LNCAP (cell line): Measurements from ENCODE around the gene NCOA3.

Experiments
- TF ChIP-seq, protein P1 (sequence below): fragments of 450-650 bp; IDR thresholded peaks from 2 replicates; pipeline ENCODE4 v1.5.1; 2017; ENCODE audit warnings: mild to moderate bottlenecking

Gene NCOA3

GRCh38 chr20:47544240-47544639 lies 42.6 kb downstream of the NCOA3 start:
- TF ChIP-seq, protein P1, sequence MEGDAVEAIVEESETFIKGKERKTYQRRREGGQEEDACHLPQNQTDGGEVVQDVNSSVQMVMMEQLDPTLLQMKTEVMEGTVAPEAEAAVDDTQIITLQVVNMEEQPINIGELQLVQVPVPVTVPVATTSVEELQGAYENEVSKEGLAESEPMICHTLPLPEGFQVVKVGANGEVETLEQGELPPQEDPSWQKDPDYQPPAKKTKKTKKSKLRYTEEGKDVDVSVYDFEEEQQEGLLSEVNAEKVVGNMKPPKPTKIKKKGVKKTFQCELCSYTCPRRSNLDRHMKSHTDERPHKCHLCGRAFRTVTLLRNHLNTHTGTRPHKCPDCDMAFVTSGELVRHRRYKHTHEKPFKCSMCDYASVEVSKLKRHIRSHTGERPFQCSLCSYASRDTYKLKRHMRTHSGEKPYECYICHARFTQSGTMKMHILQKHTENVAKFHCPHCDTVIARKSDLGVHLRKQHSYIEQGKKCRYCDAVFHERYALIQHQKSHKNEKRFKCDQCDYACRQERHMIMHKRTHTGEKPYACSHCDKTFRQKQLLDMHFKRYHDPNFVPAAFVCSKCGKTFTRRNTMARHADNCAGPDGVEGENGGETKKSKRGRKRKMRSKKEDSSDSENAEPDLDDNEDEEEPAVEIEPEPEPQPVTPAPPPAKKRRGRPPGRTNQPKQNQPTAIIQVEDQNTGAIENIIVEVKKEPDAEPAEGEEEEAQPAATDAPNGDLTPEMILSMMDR, result no peak

GRCh38 chr20:47544852-47545251 lies 43.2 kb downstream of the NCOA3 start:
- TF ChIP-seq, protein P1, result no peak

DNA sequence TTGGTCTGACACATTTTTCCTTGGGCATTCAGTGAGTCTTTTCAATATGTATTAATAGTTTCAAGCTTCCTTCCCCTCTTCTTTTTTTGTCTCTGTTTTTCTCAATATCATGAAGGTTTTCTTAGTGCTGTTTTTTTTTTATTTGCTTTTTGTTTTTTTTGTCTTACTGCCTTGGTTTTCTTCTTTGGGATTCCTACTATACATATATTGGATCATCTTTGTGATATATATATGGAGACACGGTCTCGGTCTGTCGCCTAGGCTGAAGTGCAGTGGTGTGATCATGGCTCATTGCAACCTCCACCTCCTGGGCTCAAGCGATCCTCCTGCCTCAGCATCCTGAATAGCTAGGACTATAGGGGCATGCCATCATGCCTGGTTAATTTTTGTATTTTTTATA lies 43.8 kb downstream of the NCOA3 start:
- TF ChIP-seq, protein P1, result no peak

DNA sequence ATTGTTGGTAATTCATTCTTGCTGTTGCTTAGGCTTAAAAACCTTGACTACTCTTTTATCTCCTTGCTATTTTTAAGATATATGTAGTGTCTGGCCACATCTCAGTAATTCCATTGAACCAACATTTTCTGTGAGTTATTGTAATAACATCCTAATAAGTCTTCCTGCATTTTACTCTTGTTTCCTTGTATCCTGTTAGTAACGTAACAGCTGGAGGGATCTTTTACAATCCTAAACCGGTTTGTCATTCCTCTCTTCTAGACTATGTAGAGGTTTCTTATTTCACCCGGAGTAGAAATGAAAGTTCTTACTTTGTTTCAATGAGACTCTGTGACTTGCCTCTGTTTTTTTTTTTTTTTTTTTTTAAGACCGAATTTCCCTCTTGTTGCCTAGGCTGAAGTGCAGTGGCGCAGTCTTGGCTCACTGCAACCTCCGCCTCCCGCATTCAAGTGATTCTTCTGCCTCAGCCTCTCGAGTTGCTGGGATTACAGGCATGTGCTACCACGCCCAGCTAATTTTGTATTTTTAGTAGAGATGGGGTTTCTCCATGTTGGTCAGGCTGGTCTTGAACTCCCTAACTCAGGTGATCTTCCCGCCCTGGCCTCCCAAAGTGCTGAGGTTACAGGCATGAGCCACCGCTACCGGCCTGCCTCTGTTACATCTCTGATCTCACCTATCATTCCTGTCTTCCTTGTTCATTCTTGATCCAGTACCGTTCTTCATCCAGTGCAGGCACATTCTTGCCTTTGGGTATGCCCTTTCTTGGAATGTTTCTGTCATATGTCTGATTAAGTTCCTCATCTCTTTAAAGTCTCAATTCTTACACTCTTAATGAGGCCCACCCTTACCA lies 44.7 kb downstream of the NCOA3 start:
- TF ChIP-seq, protein P1, result no peak

DNA sequence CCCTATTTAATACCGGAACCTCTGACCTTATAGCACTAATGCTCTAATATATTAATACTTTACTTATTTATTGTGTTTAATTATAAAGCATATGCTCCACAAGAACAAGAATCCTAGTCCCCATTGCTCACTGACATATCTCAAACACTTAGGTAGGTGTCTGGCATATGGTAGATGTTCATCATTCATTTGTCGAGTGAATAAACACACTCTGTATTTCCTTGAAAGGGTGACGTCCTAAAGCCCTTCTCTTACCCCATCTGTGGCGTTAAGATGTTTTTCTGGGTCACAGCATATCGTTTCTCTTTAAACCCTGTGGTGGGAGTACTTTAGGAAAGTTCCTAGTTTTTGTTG lies 45.3 kb downstream of the NCOA3 start:
- TF ChIP-seq, protein P1, result no peak

- TF ChIP-seq, protein P1, result no peak
These were observed 48.0 kb downstream of the NCOA3 start for GRCh38 chr20:47549671-47550070.

DNA sequence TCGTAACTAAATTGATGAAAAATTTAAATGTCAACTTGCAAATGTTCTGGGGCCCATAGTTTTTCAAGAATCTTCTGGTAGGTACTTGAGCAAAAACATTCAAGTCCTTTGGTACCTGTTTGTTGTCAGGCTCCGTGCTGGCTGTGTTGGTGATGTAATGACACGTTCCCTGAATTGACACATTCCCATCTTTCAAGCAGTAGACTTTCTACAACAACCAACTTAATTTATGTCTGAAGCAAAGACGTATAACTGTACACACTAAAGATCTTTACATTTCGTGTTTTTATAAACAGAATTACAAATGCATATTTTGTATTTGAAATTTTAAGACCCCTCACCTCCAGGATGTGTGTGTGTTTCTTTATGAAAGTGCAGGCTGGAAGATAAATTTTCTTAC lies 49.5 kb downstream of the NCOA3 start:
- TF ChIP-seq, protein P1, result no peak

- TF ChIP-seq, protein P1, result no peak
These were observed 50.2 kb downstream of the NCOA3 start for GRCh38 chr20:47551841-47552240.
